Forelimb muscle (tissue), 1 donor: Measurements from ENCODE around the gene UMODL1. TPM values are rescaled to one million over a fixed set of nuclear protein-coding genes. Genes with fewer than 3 reads are reported as not detected.

Experiments used
- DNase-seq: peaks from one replicate; pipeline ENCODE4 v3.0.0-alpha.2; 2013; ENCODE audit warnings: low read depth
- polyA plus RNA-seq: library from polyadenylated mRNA; unstranded; fragments of 120-200 nt; gene quantifications from one replicate; pipeline ENCODE4 v1.2.1, GENCODE V29; 2013; ENCODE audit not compliant: insufficient read length

UMODL1 gene
- polyA plus RNA-seq, 1 donor: not detected

GRCh38 chr21:42079008-42079938 lies 8.2 kb downstream of the UMODL1 start:
- DNase-seq: no peak

- no peak for DNase-seq
Observed at GRCh38 chr21:42079939-42080787, 9.0 kb downstream of the UMODL1 start.

- DNase-seq: no peak
Observed at GRCh38 chr21:42080788-42081083, 9.6 kb downstream of the UMODL1 start.

DNA sequence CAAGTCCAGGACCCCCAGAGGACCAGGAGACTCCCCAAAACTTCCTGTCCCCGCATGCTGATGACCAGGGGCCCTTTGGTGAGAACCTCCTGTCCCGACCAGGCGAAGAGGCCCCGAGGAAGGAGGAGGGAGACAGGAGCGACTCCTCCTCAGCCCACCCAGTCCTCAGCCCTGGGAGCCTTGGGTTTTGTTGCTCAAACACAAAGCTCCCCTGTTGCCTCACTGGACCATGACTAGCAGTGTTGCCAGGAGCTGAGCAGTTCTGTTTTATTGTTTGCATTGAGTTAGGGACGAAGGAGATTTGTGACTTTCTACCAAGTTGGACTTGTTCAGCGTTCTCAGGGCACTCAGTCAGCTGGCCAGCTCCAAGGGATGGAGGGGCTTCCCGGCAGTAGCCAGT lies 10.0 kb downstream of the UMODL1 start:
- no peak for DNase-seq

- no peak for DNase-seq
Observed at GRCh38 chr21:42081931-42082381, 10.8 kb downstream of the UMODL1 start.

DNA sequence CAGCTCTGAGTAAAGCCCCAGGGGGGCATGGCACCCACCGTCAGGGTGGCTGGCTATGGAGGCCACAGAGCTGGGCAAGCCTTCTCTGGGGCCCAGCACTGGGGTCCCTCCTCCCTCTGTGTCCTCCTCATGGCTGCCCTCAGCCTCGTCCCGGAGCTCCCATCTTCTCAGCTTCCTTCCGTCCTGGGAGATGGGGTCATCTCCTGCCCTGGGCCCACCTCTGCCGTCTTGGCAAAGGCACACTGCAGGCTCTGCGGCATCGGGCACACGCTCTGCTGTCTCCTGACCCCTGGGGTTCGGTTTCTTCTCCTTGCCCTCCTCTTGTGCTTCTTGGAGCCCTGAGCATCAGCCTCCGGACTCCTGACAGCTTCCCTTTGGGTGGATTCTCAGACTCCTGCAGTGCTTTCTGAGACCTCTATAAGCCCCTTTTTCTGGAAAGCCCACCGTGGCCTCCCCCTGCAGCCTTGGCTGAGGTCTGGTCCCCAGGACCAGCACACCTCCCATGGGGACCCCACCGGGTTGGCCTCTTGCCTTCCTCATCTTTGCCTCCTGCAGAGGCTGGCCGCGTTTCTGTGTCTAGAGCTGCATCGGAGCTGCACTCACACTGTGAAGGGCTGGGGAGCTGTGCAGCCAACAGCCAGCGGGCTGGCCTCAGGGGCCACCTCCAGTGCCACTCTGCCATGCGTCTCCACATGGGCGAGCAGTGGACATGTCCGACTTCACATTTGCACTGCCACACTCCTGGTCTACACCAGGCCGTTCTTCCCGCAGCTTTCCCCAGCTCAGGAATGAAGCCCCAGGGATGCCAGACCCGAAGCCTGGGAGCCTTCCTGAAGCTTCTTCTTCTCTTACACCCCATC lies 11.6 kb downstream of the UMODL1 start:
- no peak for DNase-seq

DNA sequence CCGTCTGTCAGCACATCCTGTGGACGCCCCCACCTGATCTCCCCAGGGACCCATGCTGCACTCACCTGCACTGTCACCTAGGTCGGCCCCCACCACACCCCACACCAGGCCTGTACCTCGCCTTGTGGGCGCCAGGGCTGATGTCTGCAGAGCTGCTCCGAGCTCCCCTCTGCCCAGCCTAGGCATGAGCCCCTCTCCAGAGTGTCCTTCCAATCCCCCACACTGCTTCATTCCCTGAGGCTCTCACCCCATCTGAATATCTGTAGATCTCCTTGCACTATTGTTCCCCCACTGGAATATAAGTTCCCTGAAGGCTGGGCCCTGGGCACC lies 12.2 kb downstream of the UMODL1 start:
- no peak for DNase-seq

DNA sequence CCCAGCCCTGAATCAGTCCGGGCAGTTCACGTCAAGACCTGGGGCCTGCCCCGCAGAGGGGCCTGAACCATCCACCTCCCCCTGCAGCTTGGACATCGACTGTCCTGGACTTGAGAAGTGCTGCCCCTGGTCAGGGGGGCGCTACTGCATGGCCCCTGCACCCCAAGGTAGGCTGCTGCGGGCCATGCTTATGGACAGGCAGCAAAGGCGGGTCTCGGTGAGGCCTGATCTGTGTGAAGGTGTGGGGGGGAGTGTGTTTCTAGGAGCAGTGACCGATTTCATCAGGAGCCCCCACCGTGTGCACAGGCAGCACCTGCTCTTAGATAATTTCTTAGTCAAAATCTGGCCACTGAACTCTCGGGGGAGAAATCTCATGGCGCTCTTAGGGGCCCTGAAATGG lies 13.0 kb downstream of the UMODL1 start:
- no peak for DNase-seq

DNA sequence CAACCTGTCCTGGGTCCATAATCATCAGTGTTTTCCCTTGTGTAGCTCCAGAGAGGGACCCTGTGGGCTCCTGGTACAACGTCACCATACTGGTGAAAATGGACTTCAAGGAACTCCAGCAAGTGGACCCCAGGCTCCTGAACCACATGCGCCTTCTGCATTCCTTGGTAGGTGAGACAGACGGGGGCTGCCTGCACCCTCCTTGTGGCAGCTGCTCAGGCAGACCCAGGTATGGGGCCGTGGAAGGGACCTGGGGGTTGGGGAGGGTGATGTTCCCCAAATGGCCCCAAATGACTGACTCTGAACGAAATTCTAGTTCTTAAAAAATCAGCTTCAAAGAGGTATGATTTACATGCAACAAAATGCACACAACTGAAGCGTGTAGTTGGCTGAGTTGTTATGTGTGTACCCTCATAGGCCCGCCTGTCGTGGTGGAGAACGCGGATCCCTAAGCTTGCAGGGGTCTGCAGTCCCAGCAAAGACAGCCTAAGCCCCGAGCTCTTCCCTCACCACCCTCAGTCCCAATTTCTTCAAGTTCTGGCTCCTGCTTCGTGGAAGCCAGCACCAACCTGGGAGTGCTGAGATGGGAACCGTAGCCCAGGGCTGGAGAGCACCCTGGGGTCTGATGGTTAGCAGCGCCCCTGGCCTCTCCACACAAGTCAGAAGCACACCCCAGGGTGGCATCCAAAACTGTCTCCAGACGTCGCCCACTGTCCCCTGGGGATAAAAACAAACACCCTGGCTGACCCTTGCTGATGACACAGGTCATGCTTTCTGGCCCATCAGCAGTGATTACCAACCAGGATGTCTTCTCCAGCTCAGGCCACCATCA lies 14.3 kb downstream of the UMODL1 start:
- no peak for DNase-seq

- no peak for DNase-seq
Observed at GRCh38 chr21:42086969-42087368, 15.9 kb downstream of the UMODL1 start.

DNA sequence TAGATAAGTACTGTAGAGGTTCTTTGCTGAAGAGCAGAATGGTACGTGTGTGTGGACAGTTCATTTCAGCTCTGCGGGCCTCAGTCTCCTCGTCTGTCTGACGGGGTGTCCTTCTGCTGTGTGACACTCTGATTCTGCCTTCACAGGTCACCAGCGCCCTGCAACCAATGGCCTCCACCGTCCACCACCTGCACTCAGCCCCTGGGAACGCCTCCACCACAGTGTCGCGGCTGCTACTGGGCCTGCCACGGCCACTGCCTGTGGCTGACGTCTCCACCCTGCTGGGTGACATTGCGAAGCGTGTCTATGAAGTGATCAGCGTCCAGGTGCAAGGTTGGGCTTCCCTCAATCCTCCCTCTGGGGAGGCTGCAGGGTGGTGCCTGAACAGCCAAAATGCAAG lies 17.0 kb downstream of the UMODL1 start:
- DNase-seq: no peak

DNA sequence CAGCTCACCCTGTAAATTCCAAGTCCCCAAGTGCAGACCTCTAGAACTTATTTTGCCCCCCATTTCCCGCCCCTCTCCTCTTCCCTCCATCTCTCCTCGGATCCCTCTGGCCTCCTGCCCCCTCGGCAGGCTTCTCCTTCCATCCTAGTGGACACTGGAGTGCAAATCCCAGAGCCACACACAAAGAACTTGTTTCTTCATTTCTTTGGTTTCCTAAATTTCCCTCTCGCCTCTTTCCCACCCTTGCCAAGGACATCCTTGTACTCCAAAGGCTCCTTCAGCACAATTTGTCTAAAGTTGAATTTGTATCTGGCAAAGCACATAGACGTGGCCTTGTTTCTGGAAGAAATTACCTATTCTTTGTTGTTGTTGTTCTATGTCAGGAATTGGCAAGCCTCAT lies 17.5 kb downstream of the UMODL1 start:
- no peak for DNase-seq

- DNase-seq: no peak
Observed at GRCh38 chr21:42089093-42089631, 18.0 kb downstream of the UMODL1 start.

- DNase-seq: no peak
Observed at GRCh38 chr21:42089665-42090310, 18.7 kb downstream of the UMODL1 start.

GRCh38 chr21:42091899-42092508 lies 20.9 kb downstream of the UMODL1 start:
- DNase-seq: no peak

DNA sequence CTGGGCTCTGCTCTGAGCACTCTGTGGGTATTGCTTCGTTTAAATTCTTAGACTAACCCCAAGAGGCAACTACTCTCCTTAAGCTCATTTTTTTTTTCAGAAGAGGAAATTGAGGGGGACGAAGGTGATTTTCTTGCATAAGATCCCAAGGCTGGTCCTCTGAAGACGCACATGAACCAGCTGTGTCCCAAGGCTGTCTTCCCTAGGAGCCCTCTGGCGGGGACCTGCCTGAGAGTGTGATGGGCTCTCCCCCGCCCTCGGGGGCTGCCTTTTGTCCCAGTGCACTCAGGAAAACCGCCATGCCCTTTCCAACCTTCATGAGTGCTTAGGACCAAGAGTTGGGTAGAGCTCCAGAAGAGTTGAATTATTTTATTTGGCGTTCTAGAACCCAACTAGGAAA lies 21.7 kb downstream of the UMODL1 start:
- no peak for DNase-seq

- DNase-seq: no peak
Observed at GRCh38 chr21:42093186-42093585, 22.1 kb downstream of the UMODL1 start.

DNA sequence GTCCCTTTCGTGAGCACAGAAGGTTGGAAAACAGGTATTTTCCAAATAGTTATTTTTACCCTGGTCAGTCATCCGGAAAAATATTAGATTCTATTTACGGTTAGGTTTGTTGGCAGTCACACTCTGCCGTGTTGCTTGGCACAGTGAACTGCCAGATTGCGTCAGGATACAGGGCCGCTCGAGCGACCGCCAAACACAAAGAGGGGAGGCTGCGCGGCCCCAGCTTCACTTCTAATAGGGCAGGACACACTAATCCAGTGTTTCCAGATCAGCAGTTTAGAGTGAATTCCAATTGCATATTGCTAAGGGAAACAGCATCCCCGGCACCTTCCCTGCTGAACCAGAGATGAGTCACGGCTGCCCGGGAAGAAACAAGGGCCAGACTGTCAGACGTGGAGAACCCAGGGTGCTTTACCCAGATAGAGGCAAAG lies 22.9 kb downstream of the UMODL1 start:
- DNase-seq: no peak

- no peak for DNase-seq
Observed at GRCh38 chr21:42094811-42095210, 23.7 kb downstream of the UMODL1 start.

DNA sequence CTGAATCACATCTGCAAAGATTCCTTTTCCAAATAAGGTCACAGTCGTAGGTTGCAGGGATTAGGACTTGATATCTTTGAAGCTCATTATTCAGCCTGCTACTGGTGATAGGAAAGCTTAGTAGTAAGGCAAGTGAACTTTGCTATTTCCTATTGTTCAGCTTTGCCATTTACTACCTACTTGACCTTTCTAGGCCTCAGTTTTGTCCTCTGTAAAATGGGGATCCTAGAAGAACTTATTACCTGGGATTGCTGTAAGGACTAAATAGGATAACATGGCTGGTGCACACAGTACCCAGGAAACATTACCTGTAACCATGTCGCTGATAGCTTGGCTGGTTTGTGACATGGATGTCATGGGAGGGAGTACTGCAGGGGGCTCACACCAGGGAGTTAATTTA lies 24.5 kb downstream of the UMODL1 start:
- DNase-seq: no peak
